ENCODE data around the gene DRD4.
"Not testable (repeated sequence)": the region's sequence is repeated elsewhere in the genome, so short reads cannot be mapped to it uniquely, and the experiment has no call there.

Gene DRD4

GRCh38 chr11:645536-645935 lies 8.5 kb downstream of the DRD4 start:
- DNase-seq: no peak

GRCh38 chr11:646214-646613 lies 9.1 kb downstream of the DRD4 start:
- no peak for DNase-seq

- DNase-seq: not testable (repeated sequence)
Measured at GRCh38 chr11:647672-648158, 10.6 kb downstream of the DRD4 start.

GRCh38 chr11:650482-650881 lies 13.4 kb downstream of the DRD4 start:
- DNase-seq: no peak

- not testable (repeated sequence) for DNase-seq
Measured at GRCh38 chr11:653136-653535, 16.1 kb downstream of the DRD4 start.

GRCh38 chr11:653837-654236 lies 16.8 kb downstream of the DRD4 start:
- DNase-seq: no peak

GRCh38 chr11:654444-654843 lies 17.4 kb downstream of the DRD4 start:
- not testable (repeated sequence) for DNase-seq

GRCh38 chr11:655036-655726 lies 18.1 kb downstream of the DRD4 start:
- DNase-seq: no peak

- DNase-seq: no peak
Measured at GRCh38 chr11:656426-656825, 19.4 kb downstream of the DRD4 start.

- DNase-seq: no peak
Measured at GRCh38 chr11:656866-657265, 19.8 kb downstream of the DRD4 start.

GRCh38 chr11:657691-658126 lies 20.6 kb downstream of the DRD4 start:
- no peak for DNase-seq

- no peak for DNase-seq
Measured at GRCh38 chr11:659532-660085, 22.5 kb downstream of the DRD4 start.

- no peak for DNase-seq
Measured at GRCh38 chr11:660281-660680, 23.2 kb downstream of the DRD4 start.

- peak in 1 of 14 donors; percentile 54 for DNase-seq
Measured at GRCh38 chr11:660681-661444, 23.8 kb downstream of the DRD4 start.

- DNase-seq: peak in 7 of 14 donors; percentile 11 to 68 (median 31)
Measured at GRCh38 chr11:662689-663274, 25.7 kb downstream of the DRD4 start.

GRCh38 chr11:665062-665703 lies 28.1 kb downstream of the DRD4 start:
- no peak for DNase-seq

GRCh38 chr11:665704-666281 lies 28.7 kb downstream of the DRD4 start:
- DNase-seq: peak in 3 of 14 donors; percentile 32 to 82 (median 46)

- peak in 1 of 14 donors; percentile 72 for DNase-seq
Measured at GRCh38 chr11:673866-674265, 36.8 kb downstream of the DRD4 start.

GRCh38 chr11:674406-674805 lies 37.3 kb downstream of the DRD4 start:
- peak in 1 of 14 donors; percentile 81 for DNase-seq

GRCh38 chr11:678297-678696 lies 41.2 kb downstream of the DRD4 start:
- DNase-seq: no peak

GRCh38 chr11:679271-680207 lies 42.5 kb downstream of the DRD4 start:
- no peak for DNase-seq

All from C1 segment of cervical spinal cord (tissue), 14 donors.